Measurements from ENCODE around the gene ADAM19. TPM values are rescaled to one million over a fixed set of nuclear protein-coding genes. Genes with fewer than 3 reads are reported as not detected.

The ADAM19 gene
- total and polyA plus RNA-seq, 3 donors from 2014 or later: 3.1 to 4.9 (median 4.5) TPM

- WGBS, 2 donors: 88 to 94% methylated on average over 5 of the region's 5 CpGs
- intact Hi-C loops (cut with DNase I; ENCODE audit: low total_unique reads): no loop called here
- TF ChIP-seq POLR2A (IDR thresholded peaks at IDR 0.05): no peak
- TF ChIP-seq, protein P1, sequence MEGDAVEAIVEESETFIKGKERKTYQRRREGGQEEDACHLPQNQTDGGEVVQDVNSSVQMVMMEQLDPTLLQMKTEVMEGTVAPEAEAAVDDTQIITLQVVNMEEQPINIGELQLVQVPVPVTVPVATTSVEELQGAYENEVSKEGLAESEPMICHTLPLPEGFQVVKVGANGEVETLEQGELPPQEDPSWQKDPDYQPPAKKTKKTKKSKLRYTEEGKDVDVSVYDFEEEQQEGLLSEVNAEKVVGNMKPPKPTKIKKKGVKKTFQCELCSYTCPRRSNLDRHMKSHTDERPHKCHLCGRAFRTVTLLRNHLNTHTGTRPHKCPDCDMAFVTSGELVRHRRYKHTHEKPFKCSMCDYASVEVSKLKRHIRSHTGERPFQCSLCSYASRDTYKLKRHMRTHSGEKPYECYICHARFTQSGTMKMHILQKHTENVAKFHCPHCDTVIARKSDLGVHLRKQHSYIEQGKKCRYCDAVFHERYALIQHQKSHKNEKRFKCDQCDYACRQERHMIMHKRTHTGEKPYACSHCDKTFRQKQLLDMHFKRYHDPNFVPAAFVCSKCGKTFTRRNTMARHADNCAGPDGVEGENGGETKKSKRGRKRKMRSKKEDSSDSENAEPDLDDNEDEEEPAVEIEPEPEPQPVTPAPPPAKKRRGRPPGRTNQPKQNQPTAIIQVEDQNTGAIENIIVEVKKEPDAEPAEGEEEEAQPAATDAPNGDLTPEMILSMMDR (IDR thresholded peaks at IDR 0.05): no peak
Observed at GRCh38 chr5:157494178-157494832, 81.3 kb downstream of the ADAM19 start.

DNA sequence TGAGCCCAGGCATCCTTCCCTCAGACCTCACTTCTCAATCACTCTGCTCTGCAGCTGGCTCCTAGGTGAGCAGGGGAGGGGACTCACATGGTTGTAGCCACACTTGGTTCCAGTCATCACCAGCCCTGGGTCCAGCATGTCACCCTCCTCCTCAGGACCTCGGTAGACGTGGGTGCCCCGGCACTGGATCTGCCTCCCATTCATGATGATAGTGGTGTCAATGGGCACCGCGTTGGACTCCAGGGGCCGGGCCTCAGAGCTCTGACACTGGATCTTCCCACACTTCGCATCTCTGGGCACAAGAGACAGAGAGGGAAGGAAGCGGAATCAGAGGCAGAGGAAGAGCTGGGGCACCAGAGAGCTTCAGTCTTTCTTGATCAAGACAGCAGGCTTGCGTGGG lies 82.7 kb downstream of the ADAM19 start:
- intact Hi-C loops (cut with DNase I; ENCODE audit: low total_unique reads): no loop called here
- Histone ChIP-seq H3K27ac (no peak overlapping the region), H3K9me3 (no peaks in the 10 kb centered on the region), H3K4me1 (no peaks in the 10 kb centered on the region), H3K27me3 (no peaks in the 10 kb centered on the region), H3K36me3 (ENCODE audit: low read depth, missing control alignments) (no peaks in the 10 kb centered on the region), H3K4me3 (no peak overlapping the region)
- TF ChIP-seq POLR2A (IDR thresholded peaks at IDR 0.05): no peak
- WGBS, 2 donors: 90 to 94% methylated on average over 7 to 9 of the region's 9 CpGs
- no peak for DNase-seq

More at GRCh38 chr5:157494178-157494832, 81.3 kb downstream of the ADAM19 start:
- H3K9me3 ChIP-seq: no peaks in the 10 kb centered on the region
- H3K36me3 ChIP-seq (ENCODE audit: low read depth, missing control alignments): no peaks in the 10 kb centered on the region
- no peak for DNase-seq
- H3K4me1 ChIP-seq: peaks cover 3% of the 10 kb centered on the region
- H3K4me3 ChIP-seq: no peak overlapping the region
- no peak overlapping the region for H3K27ac ChIP-seq
- no peaks in the 10 kb centered on the region for H3K27me3 ChIP-seq

DNA sequence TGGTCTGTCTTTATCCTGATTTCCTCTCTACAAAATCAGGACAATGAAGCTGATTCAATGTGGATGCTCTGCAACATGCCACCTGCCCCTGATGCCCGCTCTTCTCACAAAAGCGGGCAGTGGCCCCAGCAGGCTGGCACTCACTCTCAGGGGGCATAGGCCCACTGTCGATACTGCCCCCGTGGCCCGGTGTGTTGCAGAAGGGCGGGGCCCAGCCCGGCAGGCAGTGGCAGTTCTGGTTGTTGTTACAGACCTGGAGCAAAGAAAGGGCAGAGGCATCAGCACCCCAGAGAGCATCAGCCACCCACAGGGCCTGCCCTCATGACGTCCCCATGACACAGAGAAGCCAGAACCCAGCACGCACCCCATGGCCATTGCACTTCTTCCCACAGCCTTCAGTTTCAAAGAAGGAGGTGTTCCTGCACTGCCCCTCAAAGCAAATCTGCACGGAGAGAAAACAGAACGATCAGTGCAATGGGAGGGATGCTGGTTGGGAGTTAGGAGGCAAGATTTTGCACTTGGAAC lies 84.0 kb downstream of the ADAM19 start:
- H3K9me3 ChIP-seq: no peaks in the 10 kb centered on the region
- H3K27ac ChIP-seq: no peak overlapping the region
- H3K4me3 ChIP-seq: no peak overlapping the region
- TF ChIP-seq, protein P1 (IDR thresholded peaks at IDR 0.05): no peak
- TF ChIP-seq POLR2A (IDR thresholded peaks at IDR 0.05): no peak
- no peaks in the 10 kb centered on the region for H3K36me3 ChIP-seq (ENCODE audit: low read depth, missing control alignments)
- intact Hi-C loops (cut with DNase I; ENCODE audit: low total_unique reads): no loop called here
- H3K27me3 ChIP-seq: no peaks in the 10 kb centered on the region
- DNase-seq: no peak
- 93 to 96% methylated on average over 9 to 11 of the region's 11 CpGs for WGBS, 2 donors
- no peaks in the 10 kb centered on the region for H3K4me1 ChIP-seq

- no peaks in the 10 kb centered on the region for H3K9me3 ChIP-seq
- intact Hi-C loops (cut with DNase I; ENCODE audit: low total_unique reads): no loop called here
- no peaks in the 10 kb centered on the region for H3K4me1 ChIP-seq
- H3K4me3 ChIP-seq: no peak overlapping the region
- no peaks in the 10 kb centered on the region for H3K27me3 ChIP-seq
- H3K27ac ChIP-seq: no peak overlapping the region
- TF ChIP-seq, protein P1 (IDR thresholded peaks at IDR 0.05): no peak
- no peak for TF ChIP-seq POLR2A (IDR thresholded peaks at IDR 0.05)
- no peak for DNase-seq
- WGBS, 2 donors: 81 to 83% methylated on average over 3 of the region's 3 CpGs
- H3K36me3 ChIP-seq (ENCODE audit: low read depth, missing control alignments): no peaks in the 10 kb centered on the region
Observed at GRCh38 chr5:157487358-157487757, 88.2 kb downstream of the ADAM19 start.

- DNase-seq: peak; percentile 21
- no peaks in the 10 kb centered on the region for H3K4me1 ChIP-seq
- H3K4me3 ChIP-seq: no peak overlapping the region
- 37 to 45% methylated on average over 3 of the region's 3 CpGs for WGBS, 2 donors
- no peaks in the 10 kb centered on the region for H3K27me3 ChIP-seq
- H3K36me3 ChIP-seq (ENCODE audit: low read depth, missing control alignments): no peaks in the 10 kb centered on the region
- no peaks in the 10 kb centered on the region for H3K9me3 ChIP-seq
- TF ChIP-seq, protein P1 (IDR thresholded peaks at IDR 0.05): no peak
- TF ChIP-seq POLR2A (IDR thresholded peaks at IDR 0.05): no peak
- intact Hi-C loops (cut with DNase I; ENCODE audit: low total_unique reads): no loop called here
- H3K27ac ChIP-seq: no peak overlapping the region
Observed at GRCh38 chr5:157486861-157487260, 88.7 kb downstream of the ADAM19 start.
